Smooth muscle cell (in vitro differentiated cells): Measurements from ENCODE around the gene ITPRIP. TPM values are rescaled to one million over a fixed set of nuclear protein-coding genes. Genes with fewer than 3 reads are reported as not detected.

Experiments
- DNase-seq: peaks from one replicate; lab custom pipeline; 2025; ENCODE audit not compliant: unreplicated experiment; lab: John Stamatoyannopoulos, UW
- H2AFZ ChIP-seq: fragments of 200-600 bp; sonication (generic); 2 replicates; pipeline ENCODE4 v1.6.0; 2016; ENCODE audit warnings: antibody characterized with exemption, low read depth, mild to moderate bottlenecking
- H3F3A ChIP-seq: fragments of 200-600 bp; sonication (generic); 2 replicates; pipeline ENCODE4 v1.6.0; 2017; ENCODE audit warnings: antibody characterized with exemption, low read depth
- H3K27ac ChIP-seq: fragments of 200-600 bp; sonication (generic); 2 replicates; pipeline ENCODE4 v1.5.1; 2016; ENCODE audit warnings: low read depth, mild to moderate bottlenecking
- H3K27me3 ChIP-seq: fragments of 200-600 bp; sonication (generic); 2 replicates; pipeline ENCODE4 v1.6.1; 2016; ENCODE audit warnings: low read depth, mild to moderate bottlenecking
- H3K36me3 ChIP-seq: fragments of 200-600 bp; sonication (generic); 2 replicates; pipeline ENCODE4 v1.5.1; 2016; ENCODE audit warnings: low read depth
- H3K4me1 ChIP-seq: fragments of 200-600 bp; sonication (generic); 2 replicates; pipeline ENCODE4 v1.5.1; 2016; ENCODE audit warnings: low read depth
- H3K4me2 ChIP-seq: fragments of 200-600 bp; sonication (generic); 2 replicates; pipeline ENCODE4 v1.6.0; 2016; ENCODE audit warnings: mild to moderate bottlenecking
- H3K4me3 ChIP-seq: fragments of 200-600 bp; sonication (generic); 2 replicates; pipeline ENCODE4 v1.5.1; 2016; ENCODE audit warnings: mild to moderate bottlenecking
- H3K79me2 ChIP-seq: fragments of 200-600 bp; sonication (generic); 2 replicates; pipeline ENCODE4 v1.6.0; 2016; ENCODE audit warnings: low read depth, mild to moderate bottlenecking
- H3K9ac ChIP-seq: fragments of 200-600 bp; sonication (generic); 2 replicates; pipeline ENCODE4 v1.6.0; 2016; ENCODE audit warnings: low read depth
- H3K9me3 ChIP-seq: fragments of 200-600 bp; sonication (generic); replicated peaks from 2 replicates; pipeline ENCODE4 v1.5.1; 2016; ENCODE audit warnings: low read depth
- H4K20me1 ChIP-seq: fragments of 200-600 bp; sonication (generic); 2 replicates; pipeline ENCODE4 v1.6.0; 2016; ENCODE audit warnings: low read depth
- WGBS: methylation state at CpG from one replicate; pipeline ENCODE4 v1.1.7; 2016; ENCODE audit warnings: low lambda C conversion rate; 5-methylcytosine and 5-hydroxymethylcytosine counted together
- microRNA-seq: library from miRNA; unstranded; fragments of <30 nt; microRNA quantifications from one replicate; pipeline ENCODE4, GENCODE V29; 2016; ENCODE audit warnings: borderline number of aligned reads
- polyA plus RNA-seq: library from polyadenylated mRNA; unstranded; fragments of >200 nt; fragmentation: Nextera tagmentation; extraction: Ambion mirVana; gene quantifications from 2 replicates; pipeline ENCODE4 v1.2.1, GENCODE V29; 2016
- small RNA-seq: library from RNA; depleted of rRNA; stranded (forward); fragments of <200 nt; gene quantifications from one replicate; pipeline ENCODE3, GENCODE V24; 2014
- total RNA-seq: library from RNA; depleted of rRNA; stranded (reverse); fragments of >200 nt; gene quantifications from 2 replicates; pipeline ENCODE4 v1.2.3, GENCODE V29; 2014
- TF ChIP-seq, protein P1 (sequence below): fragments of 200-600 bp; sonication (generic); IDR thresholded peaks from 2 replicates; pipeline ENCODE4 v1.5.1; 2017; ENCODE audit warnings: borderline replicate concordance, mild to moderate bottlenecking, antibody characterized with exemption; ENCODE audit not compliant: insufficient read depth, poor library complexity, severe bottlenecking

ITPRIP gene
- total and polyA plus RNA-seq, 2 experiments from 2014 or later: 33.6 to 59.3 TPM

GRCh38 chr10:104260775-104261115 lies 77.5 kb downstream of the ITPRIP start:
- H3K4me1 ChIP-seq: peaks cover 22% of the 10 kb centered on the region
- H3F3A ChIP-seq: peaks cover 31% of the 10 kb centered on the region
- H3K4me2 ChIP-seq: peak overlapping the region; percentile 75
- under 1% methylated on average over 3 of the region's 3 CpGs for WGBS
- H3K4me3 ChIP-seq: no peak overlapping the region
- no peak overlapping the region for H2AFZ ChIP-seq
- peaks cover 49% of the 10 kb centered on the region for H4K20me1 ChIP-seq
- H3K27ac ChIP-seq: peak overlapping the region; percentile 87
- no peaks in the 10 kb centered on the region for H3K9me3 ChIP-seq
- DNase-seq: no peak
- TF ChIP-seq, protein P1, sequence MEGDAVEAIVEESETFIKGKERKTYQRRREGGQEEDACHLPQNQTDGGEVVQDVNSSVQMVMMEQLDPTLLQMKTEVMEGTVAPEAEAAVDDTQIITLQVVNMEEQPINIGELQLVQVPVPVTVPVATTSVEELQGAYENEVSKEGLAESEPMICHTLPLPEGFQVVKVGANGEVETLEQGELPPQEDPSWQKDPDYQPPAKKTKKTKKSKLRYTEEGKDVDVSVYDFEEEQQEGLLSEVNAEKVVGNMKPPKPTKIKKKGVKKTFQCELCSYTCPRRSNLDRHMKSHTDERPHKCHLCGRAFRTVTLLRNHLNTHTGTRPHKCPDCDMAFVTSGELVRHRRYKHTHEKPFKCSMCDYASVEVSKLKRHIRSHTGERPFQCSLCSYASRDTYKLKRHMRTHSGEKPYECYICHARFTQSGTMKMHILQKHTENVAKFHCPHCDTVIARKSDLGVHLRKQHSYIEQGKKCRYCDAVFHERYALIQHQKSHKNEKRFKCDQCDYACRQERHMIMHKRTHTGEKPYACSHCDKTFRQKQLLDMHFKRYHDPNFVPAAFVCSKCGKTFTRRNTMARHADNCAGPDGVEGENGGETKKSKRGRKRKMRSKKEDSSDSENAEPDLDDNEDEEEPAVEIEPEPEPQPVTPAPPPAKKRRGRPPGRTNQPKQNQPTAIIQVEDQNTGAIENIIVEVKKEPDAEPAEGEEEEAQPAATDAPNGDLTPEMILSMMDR: no peak
- no peaks in the 10 kb centered on the region for H3K27me3 ChIP-seq
- H3K36me3 ChIP-seq: peaks cover 11% of the 10 kb centered on the region
- H3K9ac ChIP-seq: no peak overlapping the region
- peaks cover 68% of the 10 kb centered on the region for H3K79me2 ChIP-seq

DNA sequence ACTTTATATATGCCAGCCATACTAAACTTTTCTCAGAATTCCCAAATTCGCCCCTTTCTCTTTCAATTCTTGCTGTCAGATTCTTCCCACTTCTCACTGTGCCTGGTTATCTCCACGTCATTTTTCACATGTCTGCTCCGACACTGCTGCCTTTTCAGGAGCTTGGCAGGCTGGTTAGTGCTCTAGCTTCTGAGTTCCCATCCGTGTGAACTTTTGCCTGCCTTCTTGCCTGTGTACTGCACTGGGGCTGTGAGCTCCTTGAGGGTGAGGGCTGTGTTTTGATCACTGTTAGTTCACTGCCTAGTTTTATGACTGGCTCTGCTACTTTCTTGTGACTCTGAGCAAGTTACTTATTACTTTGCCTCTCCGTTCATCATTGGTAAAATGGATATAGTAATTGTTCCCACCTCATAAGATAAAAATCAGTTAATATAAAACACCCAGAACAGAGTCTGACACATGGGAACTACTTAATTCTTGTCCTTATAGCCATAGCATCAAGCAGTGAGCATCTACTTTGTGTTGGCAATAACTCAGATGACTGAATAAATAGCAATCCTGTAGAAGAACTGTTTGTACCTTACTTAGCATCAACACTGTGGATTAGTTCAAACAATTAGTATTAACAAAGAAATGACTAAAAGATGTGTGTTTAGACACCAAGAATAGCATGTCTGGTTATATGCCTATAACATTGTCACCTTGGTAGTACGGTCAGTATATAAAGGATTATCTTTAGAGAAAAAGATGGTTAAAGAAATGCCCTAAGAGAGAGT lies 78.1 kb downstream of the ITPRIP start:
- no peak for DNase-seq
- Histone ChIP-seq H2AFZ (no peak overlapping the region), H3K27me3 (no peaks in the 10 kb centered on the region), H3K4me2 (peak overlapping the region; percentile 75), H3K79me2 (peaks cover 74% of the 10 kb centered on the region), H4K20me1 (peaks cover 49% of the 10 kb centered on the region), H3K9me3 (no peaks in the 10 kb centered on the region), H3K4me1 (peaks cover 25% of the 10 kb centered on the region), H3K27ac (peak overlapping the region; percentile 87), H3K4me3 (no peak overlapping the region), H3F3A (peaks cover 37% of the 10 kb centered on the region), H3K9ac (no peak overlapping the region), H3K36me3 (peaks cover 11% of the 10 kb centered on the region)
- TF ChIP-seq, protein P1: no peak
- WGBS: 14% methylated on average over 6 of the region's 6 CpGs

Small RNAs within 50 kb of the gene (microRNA-seq; reads per million reads assigned to microRNA genes)
- gene MIR4482: not detected

Small RNAs within 50 kb of the gene (small RNA-seq; reads per million reads assigned to genes)
- gene MIR4482: 0.13 reads per million

Other genes with a start within 250 kb of the ITPRIP start
- gene SFR1, start 216.3 kb downstream of the ITPRIP start, total RNA-seq: 4.1 and 5.3 TPM in 2 replicates
- 4.7 and 5.3 TPM in 2 replicates for gene SFR1, start 216.3 kb downstream of the ITPRIP start, polyA plus RNA-seq
- 0.04 and 0.49 TPM in 2 replicates for gene CFAP43, start 106.1 kb downstream of the ITPRIP start, total RNA-seq
- 0.50 and 0.63 TPM in 2 replicates for gene CFAP43, start 106.1 kb downstream of the ITPRIP start, polyA plus RNA-seq
- gene GSTO1, start 83.6 kb downstream of the ITPRIP start, total RNA-seq: 293 and 297 TPM in 2 replicates
- 407 and 440 TPM in 2 replicates for gene GSTO1, start 83.6 kb downstream of the ITPRIP start, polyA plus RNA-seq
- gene GSTO2, start 69.3 kb downstream of the ITPRIP start, total RNA-seq: 1.8 and 2.1 TPM in 2 replicates
- gene GSTO2, start 69.3 kb downstream of the ITPRIP start, polyA plus RNA-seq: 3.7 and 4.9 TPM in 2 replicates
- gene CFAP58, start 15.4 kb upstream of the ITPRIP start, total RNA-seq: 0.04 and 0.54 TPM in 2 replicates
- gene CFAP58, start 15.4 kb upstream of the ITPRIP start, polyA plus RNA-seq: 0.39 and 0.73 TPM in 2 replicates